MM.1S (cell line): ENCODE measurements around the gene PRDM12.

Source experiments
- EZH2 ChIP-seq: fragments of 300-600 bp; sonication (generic); optimal IDR thresholded peaks from 2 replicates; pipeline ENCODE3; 2017; ENCODE audit warnings: low read depth, mild to moderate bottlenecking, antibody characterized with exemption, low read length, mixed read lengths
- EZH2phosphoT487 ChIP-seq: fragments of 300-600 bp; sonication (generic); IDR thresholded peaks from 2 replicates; pipeline ENCODE4 v1.6.1; 2018; ENCODE audit warnings: antibody characterized with exemption, low read length
- TF ChIP-seq, protein P1 (sequence below): fragments of 300-600 bp; sonication (generic); IDR thresholded peaks from 2 replicates; pipeline ENCODE4 v1.5.1; 2016; ENCODE audit warnings: antibody characterized with exemption, low read length, mixed read lengths

DNA sequence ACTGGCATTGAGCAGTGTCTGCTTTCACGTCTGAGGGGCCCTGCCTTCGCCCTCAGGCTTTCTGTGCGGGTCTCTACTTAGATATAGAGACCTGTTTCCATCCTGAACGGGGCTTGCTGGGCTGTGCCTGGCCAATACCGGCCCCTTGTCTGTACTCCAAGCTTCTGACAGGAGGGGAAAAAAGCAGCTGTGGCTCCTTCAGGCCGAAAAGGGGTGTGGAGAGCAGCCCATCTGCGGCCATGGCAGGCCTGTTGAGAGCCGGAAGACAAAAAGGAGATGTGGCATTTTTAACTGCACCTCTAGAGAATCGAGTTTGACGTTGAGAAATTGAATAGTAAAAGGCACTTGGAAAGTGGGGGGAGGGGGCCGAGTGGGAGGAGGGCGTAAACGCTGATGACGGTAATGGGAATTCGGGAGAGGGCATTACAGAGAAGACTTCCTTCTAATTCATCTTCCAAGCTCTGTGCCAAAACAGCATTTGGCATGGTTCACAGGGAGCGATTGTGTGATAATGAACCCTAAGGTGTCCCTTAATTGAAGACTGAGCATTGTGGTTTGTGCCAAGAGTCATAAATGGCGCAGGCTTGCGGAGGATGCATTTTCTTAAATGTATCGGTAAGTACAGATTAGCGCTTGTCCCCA is 25.1 kb upstream of the PRDM12 start:
- TF ChIP-seq, protein P1, sequence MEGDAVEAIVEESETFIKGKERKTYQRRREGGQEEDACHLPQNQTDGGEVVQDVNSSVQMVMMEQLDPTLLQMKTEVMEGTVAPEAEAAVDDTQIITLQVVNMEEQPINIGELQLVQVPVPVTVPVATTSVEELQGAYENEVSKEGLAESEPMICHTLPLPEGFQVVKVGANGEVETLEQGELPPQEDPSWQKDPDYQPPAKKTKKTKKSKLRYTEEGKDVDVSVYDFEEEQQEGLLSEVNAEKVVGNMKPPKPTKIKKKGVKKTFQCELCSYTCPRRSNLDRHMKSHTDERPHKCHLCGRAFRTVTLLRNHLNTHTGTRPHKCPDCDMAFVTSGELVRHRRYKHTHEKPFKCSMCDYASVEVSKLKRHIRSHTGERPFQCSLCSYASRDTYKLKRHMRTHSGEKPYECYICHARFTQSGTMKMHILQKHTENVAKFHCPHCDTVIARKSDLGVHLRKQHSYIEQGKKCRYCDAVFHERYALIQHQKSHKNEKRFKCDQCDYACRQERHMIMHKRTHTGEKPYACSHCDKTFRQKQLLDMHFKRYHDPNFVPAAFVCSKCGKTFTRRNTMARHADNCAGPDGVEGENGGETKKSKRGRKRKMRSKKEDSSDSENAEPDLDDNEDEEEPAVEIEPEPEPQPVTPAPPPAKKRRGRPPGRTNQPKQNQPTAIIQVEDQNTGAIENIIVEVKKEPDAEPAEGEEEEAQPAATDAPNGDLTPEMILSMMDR, result no peak
- TF ChIP-seq EZH2 (no peak), EZH2phosphoT487 (no peak)
